ENCODE results near the gene HTATIP2. TPM values are rescaled to one million over a fixed set of nuclear protein-coding genes. Genes with fewer than 3 reads are reported as not detected.
"Not testable (repeated sequence)": the region's sequence is repeated elsewhere in the genome, so short reads cannot be mapped to it uniquely, and the experiment has no call there.

HTATIP2 gene
- total RNA-seq, 2 experiments from 2014 or later = 13.9 TPM; not detected in 1

- Histone ChIP-seq H3K36me3 (ENCODE audit: insufficient read depth, low read length) (no peaks in the 10 kb centered on the region), H3K4me2 (ENCODE audit: low read length) (no peak overlapping the region), H2AFZ (ENCODE audit: low read length) (no peak overlapping the region), H3K4me1 (ENCODE audit: insufficient read depth, low read length, poor library complexity, severe bottlenecking) (no peaks in the 10 kb centered on the region), H3K79me2 (ENCODE audit: insufficient read depth, low read depth, low read length) (no peaks in the 10 kb centered on the region), H3K9me3 (ENCODE audit: low read length) (no peaks in the 10 kb centered on the region), H3K9me2 (ENCODE audit: insufficient read depth, low read length) (no peaks in the 10 kb centered on the region), H3K27ac (ENCODE audit: low read depth, low read length, poor library complexity, severe bottlenecking) (no peak overlapping the region), H3K4me3 (ENCODE audit: low read depth, low read length, poor library complexity, severe bottlenecking) (no peak overlapping the region), H4K20me1 (ENCODE audit: insufficient read depth, low read length) (no peaks in the 10 kb centered on the region)
- CTCF ChIA-PET (ENCODE audit: unreplicated experiment) = no interaction called here
- POLR2A ChIA-PET = interaction anchor here (1.0 to 1.2 kb wide), 2 partner anchors 15 to 309 kb away, joined by 3 to 4 read pairs; no protein-coding TSS in a partner anchor
- TF ChIP-seq EZH2phosphoT487 (IDR thresholded peaks at IDR 0.05; ENCODE audit: borderline replicate concordance, low read depth, low read length) (no peak), CTCF (conservative IDR thresholded peaks at IDR 0.05; ENCODE audit: low read length) (no peak)
- no peak for DNase-seq (ENCODE audit: low spot score)
- BruUV-seq (replicated peaks) = no TSS peak
- intact Hi-C loops (cut with micrococcal nuclease; ENCODE audit: unreplicated experiment) = no loop called here
These were observed 390 bp upstream of the HTATIP2 start for GRCh38 chr11:20363149-20363499.

GRCh38 chr11:20364341-20364792, 853 bp downstream of the HTATIP2 start:
- ChIA-PET POLR2A (interaction anchor here (0.7 to 0.9 kb wide), 3 partner anchors 8 to 68 kb away, joined by 3 read pairs; no protein-coding TSS in a partner anchor), CTCF (ENCODE audit: unreplicated experiment) (no interaction called here)
- Histone ChIP-seq H3K4me2 (ENCODE audit: low read length) (peak overlapping the region; percentile 51; the same call in 1 of the 2 replicates), H3K4me1 (ENCODE audit: insufficient read depth, low read length, poor library complexity, severe bottlenecking) (no peaks in the 10 kb centered on the region), H3K36me3 (ENCODE audit: insufficient read depth, low read length) (no peaks in the 10 kb centered on the region), H3K9me2 (ENCODE audit: insufficient read depth, low read length) (no peaks in the 10 kb centered on the region), H3K79me2 (ENCODE audit: insufficient read depth, low read depth, low read length) (no peaks in the 10 kb centered on the region), H3K9me3 (ENCODE audit: low read length) (no peaks in the 10 kb centered on the region), H3K4me3 (ENCODE audit: low read depth, low read length, poor library complexity, severe bottlenecking) (no peak overlapping the region), H2AFZ (ENCODE audit: low read length) (no peak overlapping the region), H4K20me1 (ENCODE audit: insufficient read depth, low read length) (no peaks in the 10 kb centered on the region), H3K27ac (ENCODE audit: low read depth, low read length, poor library complexity, severe bottlenecking) (no peak overlapping the region)
- TF ChIP-seq EZH2phosphoT487 (IDR thresholded peaks at IDR 0.05; ENCODE audit: borderline replicate concordance, low read depth, low read length) = no peak
- no peak for TF ChIP-seq CTCF (conservative IDR thresholded peaks at IDR 0.05; ENCODE audit: low read length)
- BruUV-seq (replicated peaks) = no TSS peak
- no peak for DNase-seq (ENCODE audit: low spot score)
- intact Hi-C loops (cut with micrococcal nuclease; ENCODE audit: unreplicated experiment) = no loop called here

GRCh38 chr11:20365465-20365864, 2.0 kb downstream of the HTATIP2 start:
- H2AFZ ChIP-seq (ENCODE audit: low read length); H3K9me3 ChIP-seq (ENCODE audit: low read length); BruUV-seq (replicated peaks); DNase-seq (ENCODE audit: low spot score); H3K4me3 ChIP-seq (ENCODE audit: low read depth, low read length, poor library complexity, severe bottlenecking); CTCF ChIA-PET (ENCODE audit: unreplicated experiment); intact Hi-C loops (cut with micrococcal nuclease; ENCODE audit: unreplicated experiment); H4K20me1 ChIP-seq (ENCODE audit: insufficient read depth, low read length); H3K36me3 ChIP-seq (ENCODE audit: insufficient read depth, low read length); H3K27ac ChIP-seq (ENCODE audit: low read depth, low read length, poor library complexity, severe bottlenecking); H3K9me2 ChIP-seq (ENCODE audit: insufficient read depth, low read length); H3K79me2 ChIP-seq (ENCODE audit: insufficient read depth, low read depth, low read length); H3K4me1 ChIP-seq (ENCODE audit: insufficient read depth, low read length, poor library complexity, severe bottlenecking); H3K4me2 ChIP-seq (ENCODE audit: low read length): not testable (repeated sequence)
- POLR2A ChIA-PET = interaction anchor here (0.7 kb wide), 1 partner anchor 914 kb away, joined by 4 read pairs; no protein-coding TSS in a partner anchor
